GM19240 (cell line): ENCODE results near the gene MAML2.

Source experiments
- DNase-seq: peaks from one replicate; pipeline ENCODE4 v3.0.0; 2011; ENCODE audit warnings: low spot score; ENCODE audit not compliant: insufficient read length

The MAML2 gene

GRCh38 chr11:96049426-96049825 is 293.6 kb downstream of the MAML2 start:
- no peak for DNase-seq

GRCh38 chr11:96045622-96046456 is 297.2 kb downstream of the MAML2 start:
- DNase-seq = no peak

DNA sequence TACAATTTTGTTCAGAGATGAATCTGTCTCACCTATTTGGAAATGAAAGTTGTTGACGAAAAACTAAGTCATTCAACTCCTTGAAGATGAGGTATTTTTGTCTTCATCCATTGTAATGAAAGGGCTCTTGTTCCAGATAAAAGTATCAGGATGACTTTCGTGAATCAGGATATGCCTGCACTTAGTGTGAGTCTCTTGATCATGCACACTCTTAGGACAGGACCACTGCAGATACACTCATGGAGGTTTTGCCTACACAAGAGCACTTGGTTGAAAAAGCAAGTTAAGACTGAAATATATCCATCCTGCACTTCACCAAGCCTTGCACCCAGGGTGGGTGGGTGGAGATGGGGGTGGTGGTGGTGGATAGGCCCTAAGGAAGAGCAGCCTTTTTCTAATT is 298.2 kb downstream of the MAML2 start:
- no peak for DNase-seq

DNA sequence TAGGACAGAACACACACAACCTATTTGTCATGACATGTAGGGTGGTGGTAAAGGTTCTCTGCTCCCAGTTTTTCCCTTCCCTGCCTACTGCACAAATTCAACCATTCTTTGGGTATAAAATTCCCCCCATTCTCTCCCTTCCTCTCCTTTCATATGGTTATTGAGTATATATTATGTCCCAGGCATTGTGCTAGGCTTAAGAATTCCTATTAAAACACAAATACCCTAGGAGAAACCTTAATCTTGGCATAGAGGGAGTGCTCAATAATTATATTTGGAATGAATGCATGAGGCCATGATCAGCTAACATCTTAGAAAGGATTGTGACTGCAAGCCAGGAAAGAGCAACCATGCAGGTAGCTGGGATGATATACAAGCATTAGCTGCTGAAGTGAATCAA is 298.7 kb downstream of the MAML2 start:
- no peak for DNase-seq

- no peak for DNase-seq
Observed at GRCh38 chr11:96043291-96043690, 299.7 kb downstream of the MAML2 start.

DNA sequence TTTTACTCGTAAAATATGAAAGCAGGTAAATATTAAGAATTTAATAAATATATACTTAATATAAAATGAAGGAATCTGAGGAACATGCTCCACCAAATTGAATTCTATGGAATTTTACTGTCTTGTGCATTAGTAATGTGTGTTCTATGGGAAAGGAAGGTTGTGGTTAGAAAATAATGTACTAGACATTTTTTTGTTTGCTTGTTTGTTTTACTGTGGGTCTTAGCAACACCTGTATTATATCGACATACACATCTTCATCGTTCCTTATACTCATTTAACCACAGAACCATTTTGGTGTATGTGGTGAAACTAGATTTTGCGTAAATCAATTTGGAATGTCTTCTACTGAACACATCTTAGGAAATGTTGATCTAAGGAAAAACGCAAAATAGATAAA is 304.9 kb downstream of the MAML2 start:
- no peak for DNase-seq

DNA sequence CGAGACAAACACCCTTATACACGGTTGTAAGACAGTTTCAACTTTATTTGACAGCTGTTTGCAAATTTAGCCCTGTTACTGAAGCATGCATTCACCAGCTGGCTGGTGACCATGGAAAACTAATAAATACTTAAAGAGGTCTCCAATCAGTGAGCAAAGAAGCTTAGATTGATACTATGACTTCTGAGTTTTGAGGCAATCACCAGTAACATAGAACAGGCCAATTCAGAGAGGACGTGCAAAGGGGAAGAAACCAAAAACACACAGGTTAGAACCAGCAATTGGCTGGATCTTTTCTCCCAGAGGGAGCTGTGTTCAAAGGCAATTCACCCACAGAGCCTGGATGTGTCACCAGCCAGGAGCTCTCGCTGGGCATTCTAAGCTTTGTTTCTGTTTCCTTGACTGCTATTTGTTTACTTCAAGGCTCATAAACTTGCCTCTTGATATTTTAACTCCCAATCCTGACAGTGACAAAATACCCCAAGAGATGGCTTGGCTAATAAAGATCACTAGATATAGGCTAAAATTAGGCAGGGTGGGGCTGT is 305.5 kb downstream of the MAML2 start:
- DNase-seq = no peak

DNA sequence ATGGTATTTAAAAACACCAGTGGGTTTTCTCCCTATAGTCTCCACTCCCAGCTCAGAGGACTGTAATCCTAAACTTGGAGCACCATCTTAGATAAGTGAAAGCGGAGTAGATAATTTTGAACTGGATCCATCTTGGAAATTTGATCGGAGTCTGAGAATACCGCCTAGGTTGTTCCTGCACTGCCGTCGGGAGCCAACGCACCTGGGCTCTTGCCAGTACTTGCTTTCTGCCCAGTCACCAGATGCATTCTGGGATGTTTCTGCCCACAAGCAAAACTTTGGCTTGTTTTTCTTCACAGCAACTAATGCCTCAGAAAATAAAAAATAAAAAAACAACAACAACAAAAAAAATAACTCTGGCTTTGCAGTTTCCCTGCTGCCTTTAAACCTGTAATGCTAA is 306.1 kb downstream of the MAML2 start:
- no peak for DNase-seq

DNA sequence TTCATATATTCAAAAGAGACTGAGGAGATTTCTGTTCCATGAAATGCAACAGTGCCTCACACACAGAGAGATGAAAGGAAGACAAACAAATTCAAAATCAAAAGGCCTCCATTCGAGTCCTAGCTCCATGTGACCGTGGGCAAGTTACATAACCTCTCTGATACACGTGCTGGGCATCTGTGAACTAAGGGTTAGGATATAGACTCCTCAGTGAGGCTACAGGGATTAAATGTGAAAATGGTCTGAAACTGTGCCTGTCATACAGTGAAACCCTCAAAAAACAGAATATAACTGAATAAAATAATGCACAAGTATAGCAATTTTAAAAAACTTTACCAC is 307.3 kb downstream of the MAML2 start:
- no peak for DNase-seq

GRCh38 chr11:96035031-96035739 is 307.8 kb downstream of the MAML2 start:
- no peak for DNase-seq

DNA sequence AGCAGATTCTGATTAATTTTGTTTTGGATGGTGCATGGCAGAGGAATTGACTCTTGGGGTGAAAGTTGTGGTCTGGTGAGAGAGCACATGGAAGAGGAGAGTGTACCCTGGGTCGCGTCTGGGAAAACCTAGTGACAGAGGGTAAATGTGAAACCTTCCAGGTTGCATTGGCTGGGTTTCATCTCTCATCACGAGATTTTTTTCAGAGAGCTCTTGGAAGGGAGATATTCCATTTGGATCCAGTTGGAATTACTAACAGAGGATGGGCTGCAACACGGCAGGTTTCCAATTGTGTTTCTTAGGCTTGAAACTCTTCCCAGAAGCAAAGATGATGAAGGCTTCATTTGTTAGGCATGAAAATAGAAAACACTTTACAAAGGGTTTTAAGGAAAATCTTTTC is 309.4 kb downstream of the MAML2 start:
- no peak for DNase-seq

GRCh38 chr11:96033095-96033494 is 309.9 kb downstream of the MAML2 start:
- no peak for DNase-seq

DNA sequence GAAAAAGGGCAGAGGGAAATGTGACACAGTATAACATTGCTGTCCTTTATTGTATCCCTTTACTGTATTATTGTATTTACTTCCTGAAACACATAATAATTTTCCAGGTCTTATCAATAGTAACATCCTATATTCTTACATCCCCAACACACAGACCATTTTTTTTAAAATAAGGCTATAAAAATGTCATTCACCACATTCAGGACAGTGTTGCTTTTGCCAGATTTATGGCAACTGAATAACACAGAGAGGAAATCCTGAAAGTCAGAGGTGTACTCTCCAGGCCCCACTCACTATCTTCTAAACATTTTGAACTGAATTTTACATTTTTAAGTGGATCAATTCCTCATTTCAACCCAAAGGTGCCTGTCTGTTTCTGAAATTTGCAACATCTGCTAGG is 314.2 kb downstream of the MAML2 start:
- no peak for DNase-seq

DNA sequence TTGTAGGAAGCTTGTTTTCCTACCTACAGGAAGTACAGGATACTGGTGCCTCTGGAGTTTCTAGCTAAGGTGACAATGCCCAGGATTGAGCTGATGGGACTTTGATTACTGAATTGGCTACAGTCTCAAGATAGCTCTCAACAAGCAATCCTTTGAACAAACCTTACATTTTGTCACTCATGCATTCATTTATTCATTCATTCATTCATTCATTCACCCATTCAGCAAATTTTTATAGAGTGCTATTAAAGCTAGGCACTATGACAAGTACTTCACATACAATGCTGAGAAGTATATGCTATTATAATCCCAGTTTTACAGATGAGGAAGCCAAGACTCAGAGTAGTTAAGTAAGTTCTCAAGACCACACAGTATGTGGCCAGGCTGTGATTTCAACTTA is 316.0 kb downstream of the MAML2 start:
- DNase-seq = no peak

DNA sequence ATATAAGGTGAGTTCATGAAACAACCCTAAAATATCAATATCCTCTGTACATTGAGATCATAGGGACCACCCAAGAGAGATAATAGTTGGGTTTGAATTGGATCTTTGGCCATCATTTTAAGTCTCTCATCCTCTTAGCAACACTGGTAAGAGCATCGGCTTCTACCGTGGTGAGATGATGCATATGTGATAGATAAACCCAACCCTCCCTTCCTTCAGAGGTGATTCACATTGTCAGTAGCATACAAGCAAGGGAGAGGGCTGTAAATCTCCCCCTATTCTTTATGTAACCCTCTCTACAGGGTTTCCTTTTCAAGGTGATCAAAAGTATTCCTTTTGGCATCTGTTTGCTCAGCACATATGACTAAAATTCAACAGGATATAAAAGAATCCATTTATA is 316.7 kb downstream of the MAML2 start:
- DNase-seq = no peak

GRCh38 chr11:96024666-96025065 is 318.3 kb downstream of the MAML2 start:
- no peak for DNase-seq

DNA sequence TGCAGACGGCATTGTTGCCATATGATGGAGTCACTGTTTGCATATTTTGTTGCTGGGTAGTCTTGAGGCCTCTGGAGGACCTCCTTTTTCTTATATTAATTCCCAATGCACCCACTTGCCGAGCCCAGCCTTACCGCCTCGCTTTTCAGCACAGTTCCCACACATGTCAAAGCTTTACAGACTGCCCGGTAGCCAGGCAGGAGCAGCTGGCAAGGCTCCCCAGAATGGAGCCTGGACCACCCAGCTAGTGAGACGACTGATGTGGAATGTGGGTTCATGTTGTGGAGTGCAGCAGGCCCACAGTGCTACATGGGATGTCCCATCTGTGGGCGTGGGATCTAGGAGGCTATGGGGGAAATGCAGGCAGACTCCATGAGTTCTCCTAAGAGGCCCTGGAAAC is 319.7 kb downstream of the MAML2 start:
- DNase-seq = no peak

DNA sequence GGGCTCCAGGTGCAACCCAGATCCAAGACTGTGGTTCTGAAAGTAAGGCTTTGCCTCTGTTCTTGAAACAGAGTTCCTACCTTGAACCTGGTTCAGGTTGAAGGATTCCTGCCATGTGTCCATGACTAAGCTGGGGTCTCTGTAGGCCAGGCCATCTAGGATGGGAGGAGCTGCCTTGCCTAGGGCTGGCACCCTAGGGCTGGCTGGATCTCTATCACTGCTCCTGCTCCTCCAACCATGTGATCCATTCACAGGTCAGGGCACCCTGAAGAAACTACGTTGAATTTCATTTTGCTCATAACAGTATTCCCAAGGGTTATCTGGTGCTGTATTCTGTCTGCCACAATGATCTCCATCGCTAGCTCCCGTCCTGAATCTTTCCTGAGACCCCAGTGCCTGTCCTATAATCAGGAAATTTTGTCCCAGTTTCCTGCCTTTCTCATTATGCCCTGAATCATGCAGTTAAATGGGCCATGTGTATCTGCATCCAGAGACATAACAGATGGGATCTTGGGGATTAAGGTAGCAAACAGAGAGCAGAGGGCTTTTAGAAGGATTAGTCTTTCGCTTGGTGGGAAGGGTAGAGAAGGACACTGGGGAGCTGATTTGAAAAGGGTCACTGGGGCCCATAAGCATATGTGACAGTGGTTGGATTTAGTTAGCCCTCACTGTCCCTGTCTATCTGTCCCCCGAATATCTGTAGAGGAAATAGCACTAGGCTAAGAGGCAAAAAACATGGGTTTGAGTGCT is 320.9 kb downstream of the MAML2 start:
- no peak for DNase-seq

DNA sequence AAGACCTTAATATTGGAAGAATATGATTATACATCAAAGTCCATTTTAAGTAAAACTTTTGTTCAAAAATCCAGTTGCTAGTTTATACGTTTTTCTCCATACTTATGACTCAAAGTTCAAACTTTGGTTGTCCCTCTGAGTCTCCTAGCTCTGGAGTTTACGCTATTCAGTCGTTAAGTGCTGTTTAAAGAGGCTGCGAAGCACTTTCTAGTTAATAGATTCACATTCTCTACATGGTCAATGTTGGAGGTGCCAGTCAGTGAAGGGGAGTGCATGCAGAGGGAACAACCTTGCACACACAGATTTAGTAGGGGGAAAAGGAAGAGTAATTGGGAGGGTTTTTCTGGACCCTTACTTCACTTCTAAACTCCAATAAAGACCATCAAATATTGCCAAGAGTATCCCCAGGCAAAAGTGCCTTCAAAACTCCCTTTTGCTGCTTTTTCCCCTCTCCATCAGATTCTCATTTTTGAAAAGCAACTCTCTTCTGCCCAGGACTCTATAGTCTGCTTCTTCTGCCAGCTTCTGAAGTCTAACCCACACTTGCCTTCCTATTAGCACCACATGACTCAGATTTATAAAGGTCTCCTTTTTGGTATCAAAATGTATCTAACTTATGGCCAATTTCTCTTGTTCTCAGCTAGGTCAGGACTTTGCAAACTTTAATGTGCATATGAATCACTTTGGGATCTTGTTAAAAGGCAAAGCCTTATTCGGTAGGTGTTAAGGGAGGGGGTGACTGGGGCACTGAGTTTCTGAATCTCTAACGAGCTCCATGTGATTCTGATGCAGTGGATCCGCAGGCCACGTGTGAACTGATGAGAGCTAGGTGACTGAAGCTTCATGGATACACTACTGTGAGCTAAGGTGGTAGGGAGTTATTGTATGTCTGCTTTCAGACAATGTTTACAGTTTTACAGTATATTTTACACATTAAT is 322.9 kb downstream of the MAML2 start:
- DNase-seq = no peak

DNA sequence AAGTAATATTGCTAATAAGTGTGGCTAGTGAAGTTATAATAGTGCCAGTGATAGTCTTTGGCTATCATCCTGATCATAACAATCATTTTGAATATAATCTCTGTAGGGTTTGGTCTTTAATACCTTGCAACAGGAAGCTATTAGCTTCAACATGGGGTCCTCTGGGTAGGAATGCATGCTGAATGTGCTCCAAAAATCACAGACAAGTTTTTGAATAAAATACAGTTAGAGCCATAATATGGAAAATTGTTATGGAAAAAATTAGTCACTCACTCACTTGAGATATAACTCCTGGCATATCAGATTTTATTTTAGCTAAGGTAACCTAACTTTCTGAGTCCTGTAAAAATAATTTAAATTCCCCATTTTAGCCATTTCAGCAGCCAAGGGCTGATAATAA is 323.7 kb downstream of the MAML2 start:
- no peak for DNase-seq

GRCh38 chr11:96017856-96018255 is 325.1 kb downstream of the MAML2 start:
- DNase-seq = no peak
